ENCODE results near the gene CYTH3.
"Not testable (repeated sequence)": the region's sequence is repeated elsewhere in the genome, so short reads cannot be mapped to it uniquely, and the experiment has no call there.

Gene CYTH3, protein sequence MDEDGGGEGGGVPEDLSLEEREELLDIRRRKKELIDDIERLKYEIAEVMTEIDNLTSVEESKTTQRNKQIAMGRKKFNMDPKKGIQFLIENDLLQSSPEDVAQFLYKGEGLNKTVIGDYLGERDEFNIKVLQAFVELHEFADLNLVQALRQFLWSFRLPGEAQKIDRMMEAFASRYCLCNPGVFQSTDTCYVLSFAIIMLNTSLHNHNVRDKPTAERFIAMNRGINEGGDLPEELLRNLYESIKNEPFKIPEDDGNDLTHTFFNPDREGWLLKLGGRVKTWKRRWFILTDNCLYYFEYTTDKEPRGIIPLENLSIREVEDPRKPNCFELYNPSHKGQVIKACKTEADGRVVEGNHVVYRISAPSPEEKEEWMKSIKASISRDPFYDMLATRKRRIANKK

DNA sequence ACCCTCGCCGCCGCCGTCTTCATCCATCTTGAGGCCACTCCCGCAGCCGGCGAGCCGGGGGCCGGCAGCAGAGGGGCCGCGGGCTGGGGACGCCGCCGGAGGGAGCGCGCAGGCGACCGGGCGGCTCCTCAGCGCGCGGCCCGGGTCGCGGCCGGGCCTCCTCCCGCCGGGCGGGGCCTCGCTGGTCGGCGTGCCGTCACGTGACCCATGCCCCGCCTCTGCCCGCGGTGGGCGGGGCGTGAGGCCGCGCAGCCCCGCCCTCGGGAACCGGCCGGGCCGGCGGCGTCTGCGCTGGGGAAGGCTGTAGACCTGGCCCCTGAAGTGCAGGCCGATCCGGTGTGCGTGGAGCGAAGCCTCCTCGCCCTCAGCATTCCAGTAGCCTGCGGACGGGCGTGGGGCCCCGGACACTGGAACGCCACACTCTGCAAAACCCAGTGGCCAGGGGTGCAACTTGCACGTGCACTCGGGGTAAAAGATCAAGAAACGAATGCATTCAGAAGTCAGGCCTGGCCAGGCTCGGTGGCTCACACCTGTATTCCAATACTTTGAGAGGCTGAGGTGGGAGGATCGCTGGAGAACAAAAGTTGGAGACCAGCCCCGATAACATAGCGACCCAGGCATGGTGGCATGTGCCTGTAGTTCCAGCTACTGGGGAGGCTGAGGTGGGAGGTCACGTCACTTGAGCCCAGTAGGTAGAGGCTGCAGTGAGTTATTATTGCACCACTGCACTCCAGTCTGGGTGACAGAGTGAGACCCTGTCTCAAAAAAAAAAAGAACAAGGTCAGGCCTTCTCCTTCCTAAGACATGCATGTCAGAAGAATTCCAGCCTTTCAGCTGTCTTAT lies at the start of gene CYTH3:
Gene CYTH3, minus strand, starts transcription at position 144 of the 843 bp plus-strand sequence. Its CDS starts 117 bp downstream, at position 27.
- DNase-seq: peak; percentile 67

DNA sequence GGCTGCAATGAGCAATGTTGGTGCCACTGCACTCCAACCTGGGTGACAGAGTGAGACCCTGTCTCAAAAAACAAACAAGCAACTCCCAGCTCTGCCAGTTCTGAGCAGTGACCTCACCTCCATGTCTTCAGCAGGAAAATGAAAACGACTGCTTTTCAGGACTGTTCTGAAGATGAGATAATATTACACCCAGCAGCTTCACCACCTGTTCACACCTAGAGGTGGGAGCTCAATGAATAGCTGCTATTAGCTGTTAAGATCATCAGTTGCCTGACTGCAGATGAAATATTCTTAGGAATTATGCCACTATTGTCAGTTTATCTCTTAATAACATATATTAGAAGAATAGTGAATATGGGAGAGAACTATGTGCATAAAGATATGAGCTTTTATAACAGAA lies 48.4 kb upstream of the CYTH3 start:
- no peak for DNase-seq

DNA sequence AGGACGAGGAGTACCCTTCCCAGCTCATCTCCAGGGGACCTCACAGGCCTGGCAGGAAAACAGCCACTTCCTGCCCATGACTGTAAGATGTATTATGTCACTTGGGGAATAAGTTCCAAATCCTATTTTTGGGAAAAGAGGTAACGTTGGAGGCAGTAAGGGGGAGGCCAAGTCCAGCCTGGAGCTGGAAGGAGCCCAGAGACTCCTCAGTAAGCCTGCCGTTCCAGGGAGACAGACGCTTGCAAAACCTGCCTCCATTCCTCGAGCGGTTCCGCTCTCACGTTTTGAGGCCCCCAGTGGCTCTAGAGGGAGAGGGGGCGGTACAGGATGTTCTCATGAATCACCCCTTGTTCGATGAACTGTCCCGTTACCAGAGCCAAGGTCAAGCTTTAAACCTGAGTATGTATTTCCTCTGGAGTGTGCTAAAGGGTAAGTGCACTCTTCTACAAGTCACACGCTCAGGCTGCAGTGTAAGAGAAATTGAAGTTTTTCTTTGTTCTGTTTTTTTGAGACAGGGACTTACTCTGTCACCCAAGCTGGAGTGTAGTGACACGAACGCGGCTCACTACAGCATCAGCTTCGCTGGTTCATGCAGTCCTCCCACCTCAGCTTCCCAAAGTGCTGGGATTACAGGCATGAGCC lies 45.5 kb upstream of the CYTH3 start:
- DNase-seq: no peak

DNA sequence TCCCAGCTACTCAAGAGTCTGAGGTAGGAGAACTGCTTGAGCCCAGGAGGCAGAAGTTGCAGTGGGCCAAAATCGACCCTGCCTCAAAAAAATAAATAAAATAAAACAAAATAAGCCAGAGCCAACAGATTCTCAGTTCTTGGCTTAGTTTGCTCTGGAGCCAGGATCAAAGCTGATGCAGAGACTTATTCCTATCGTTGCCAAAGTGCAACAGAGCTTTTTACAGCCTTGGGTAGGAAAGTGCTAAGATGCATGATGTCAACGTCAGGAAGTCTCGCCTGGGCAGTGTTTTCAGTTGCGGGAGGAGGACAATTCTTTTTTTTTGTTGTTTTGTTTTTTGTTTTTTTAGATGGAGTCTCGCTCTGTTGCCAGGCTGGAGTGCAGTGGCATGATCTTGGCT lies 43.8 kb upstream of the CYTH3 start:
- DNase-seq: no peak

DNA sequence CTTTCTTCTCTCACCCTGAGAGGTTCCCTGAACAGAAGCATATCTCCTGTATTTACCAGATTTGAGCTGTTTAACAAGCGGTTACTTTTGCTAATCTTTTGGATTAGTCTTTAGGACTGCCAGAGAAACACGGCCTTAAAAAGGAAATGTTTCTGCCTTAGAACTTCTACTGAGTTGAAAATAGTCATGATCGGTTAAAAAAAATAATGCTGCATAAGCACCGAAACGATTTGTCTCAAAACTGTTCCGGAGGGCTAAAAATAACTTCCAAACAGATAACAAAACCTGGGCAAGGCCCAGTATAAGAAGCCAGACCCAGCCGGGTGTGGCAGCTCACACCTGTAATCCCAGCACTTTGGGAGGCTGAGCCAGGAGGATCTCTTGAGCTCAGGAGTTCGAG lies 43.3 kb upstream of the CYTH3 start:
- DNase-seq: no peak

DNA sequence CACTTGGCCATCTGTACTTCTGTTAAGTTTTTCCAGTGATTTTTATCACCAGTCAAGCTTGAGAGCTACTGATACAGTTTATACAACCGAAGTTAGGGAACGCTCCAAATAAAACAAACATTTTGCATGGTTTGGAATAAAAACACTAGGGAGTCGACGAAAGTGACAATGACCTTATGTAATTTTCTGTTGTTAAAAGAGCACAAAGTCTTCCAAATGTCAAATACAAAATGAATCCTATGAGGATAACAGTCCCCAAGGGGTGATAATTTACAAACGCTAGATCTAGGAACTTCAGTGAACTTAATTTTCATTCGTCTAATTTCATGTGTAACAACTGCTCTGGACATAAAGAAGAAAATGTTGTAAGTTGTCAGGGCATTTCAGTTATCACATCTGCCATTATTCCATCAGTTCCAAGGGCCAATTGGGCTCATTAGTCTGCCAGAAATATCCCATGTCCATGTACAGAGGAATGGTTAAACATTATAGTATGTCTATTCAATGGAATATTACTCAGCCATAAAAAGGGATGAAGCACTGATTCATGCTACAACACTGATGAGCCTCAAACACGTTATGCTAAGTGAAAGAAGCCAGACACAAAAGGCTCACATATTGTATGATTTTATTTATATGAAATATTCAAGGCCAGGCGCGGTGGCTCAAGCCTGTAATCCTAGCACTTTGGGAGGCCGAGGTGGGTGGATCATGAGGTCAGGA lies 38.0 kb upstream of the CYTH3 start:
- DNase-seq: no peak

DNA sequence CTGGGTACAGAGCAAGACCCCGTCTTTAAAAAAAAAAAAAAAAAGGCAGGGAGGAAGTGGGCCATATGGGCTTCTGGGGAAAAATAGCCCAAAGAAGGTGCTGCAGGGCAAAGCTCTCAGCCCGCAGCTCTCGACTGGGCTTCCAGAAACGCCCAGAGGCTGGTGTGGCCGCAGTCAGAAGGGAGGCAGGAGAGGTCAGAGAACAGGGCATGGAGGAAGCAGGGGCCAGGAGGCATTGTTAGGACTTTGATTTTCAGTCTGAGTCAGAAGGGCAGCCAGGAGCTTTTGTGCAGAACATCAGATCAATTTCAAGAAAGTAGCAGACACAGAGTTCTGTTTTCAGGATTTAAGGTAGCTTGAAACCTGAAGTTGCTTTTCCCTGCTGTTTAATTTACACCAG lies 35.3 kb upstream of the CYTH3 start:
- no peak for DNase-seq

DNA sequence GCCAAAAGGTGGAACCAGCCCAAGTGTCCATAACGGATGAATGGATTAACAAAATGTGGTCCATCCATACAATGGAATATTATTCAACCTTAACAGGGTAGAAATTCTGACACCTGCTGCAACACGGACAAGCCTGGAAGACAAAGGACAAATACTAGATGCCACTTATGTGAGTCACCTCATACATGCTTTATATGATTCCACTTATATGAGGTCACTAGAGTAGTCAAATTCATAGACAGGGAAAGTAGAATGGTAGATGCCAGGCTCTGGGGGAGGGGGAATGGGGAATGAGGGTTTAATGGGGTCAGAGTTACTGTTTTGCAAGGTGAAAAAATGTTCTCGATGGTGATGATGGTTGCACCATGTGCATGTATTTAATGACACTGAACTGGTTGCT lies 34.0 kb upstream of the CYTH3 start:
- no peak for DNase-seq

DNA sequence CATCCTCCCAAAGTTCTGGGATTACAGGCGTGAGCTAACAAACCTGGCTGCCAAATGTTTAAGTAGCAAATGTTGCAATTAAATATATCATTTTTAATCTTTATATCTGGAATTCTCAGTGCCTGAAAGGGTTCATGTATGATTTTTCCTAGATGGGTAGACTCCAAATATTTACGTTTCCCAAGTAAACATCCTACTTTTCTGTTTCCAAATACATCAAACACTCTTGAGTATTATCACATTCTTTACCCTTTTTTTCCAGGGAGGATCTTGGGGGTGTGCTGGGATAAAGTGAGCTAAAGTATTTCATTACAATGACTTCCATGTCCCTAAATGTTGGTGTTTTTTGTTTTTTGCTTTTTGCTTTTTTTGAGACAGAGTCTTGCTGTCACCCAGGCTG lies 32.9 kb upstream of the CYTH3 start:
- DNase-seq: no peak

DNA sequence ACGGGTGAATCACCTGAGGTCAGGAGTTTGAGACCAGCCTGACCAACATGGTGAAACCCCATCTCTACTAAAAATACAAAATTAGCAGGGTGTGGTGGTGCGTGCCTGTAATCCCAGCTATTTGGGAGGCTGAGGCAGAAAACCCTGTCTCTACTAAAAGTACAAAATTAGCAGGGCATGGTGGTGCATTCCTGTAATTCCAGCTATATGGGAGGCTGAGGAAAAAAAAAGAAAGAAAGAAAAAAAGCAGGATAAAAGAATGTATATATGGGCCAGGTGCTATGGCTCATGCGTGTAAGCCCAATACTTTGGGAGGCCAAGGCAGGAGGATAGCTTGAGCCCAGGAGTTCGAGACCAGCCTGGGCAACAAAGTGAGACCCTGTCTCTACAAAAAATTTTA lies 29.0 kb upstream of the CYTH3 start:
- DNase-seq: not testable (repeated sequence)

DNA sequence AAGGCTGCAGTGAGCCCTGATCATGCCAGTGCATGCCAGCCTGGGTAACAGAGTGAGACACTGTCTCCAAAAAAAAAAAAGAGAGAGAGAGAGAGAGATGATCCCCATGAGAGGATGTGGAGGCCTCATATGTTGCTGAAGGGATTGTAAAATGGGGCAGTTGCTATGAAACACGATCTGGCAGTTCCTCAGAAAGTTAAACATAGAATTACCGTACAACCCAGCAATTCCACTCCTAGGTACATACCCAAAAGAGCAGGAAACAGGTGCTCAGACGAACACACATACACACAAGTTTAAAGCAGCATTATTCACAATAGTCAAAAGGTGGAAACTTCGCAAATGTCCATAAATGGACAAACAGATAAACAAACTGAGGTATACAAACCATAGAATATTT lies 27.4 kb upstream of the CYTH3 start:
- DNase-seq: no peak

DNA sequence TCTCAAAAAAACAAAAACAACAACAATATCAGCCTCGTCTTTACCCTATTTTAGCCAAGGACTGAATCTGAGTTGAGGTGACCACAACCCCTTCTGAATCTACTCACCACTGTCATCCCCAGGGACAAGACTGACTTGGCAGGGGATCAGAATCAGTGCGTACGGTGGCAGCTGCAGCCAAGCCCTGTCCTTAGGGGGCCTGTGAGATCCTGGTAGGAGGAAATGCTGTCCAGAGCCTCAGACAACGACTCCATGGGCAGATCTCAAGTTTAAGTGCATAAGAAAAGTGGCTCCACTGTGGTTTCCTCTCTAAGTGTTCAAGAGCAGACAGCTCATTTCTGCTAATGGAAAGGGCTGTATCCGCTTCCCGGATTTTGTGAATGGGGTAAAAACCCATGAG lies 22.4 kb upstream of the CYTH3 start:
- no peak for DNase-seq

DNA sequence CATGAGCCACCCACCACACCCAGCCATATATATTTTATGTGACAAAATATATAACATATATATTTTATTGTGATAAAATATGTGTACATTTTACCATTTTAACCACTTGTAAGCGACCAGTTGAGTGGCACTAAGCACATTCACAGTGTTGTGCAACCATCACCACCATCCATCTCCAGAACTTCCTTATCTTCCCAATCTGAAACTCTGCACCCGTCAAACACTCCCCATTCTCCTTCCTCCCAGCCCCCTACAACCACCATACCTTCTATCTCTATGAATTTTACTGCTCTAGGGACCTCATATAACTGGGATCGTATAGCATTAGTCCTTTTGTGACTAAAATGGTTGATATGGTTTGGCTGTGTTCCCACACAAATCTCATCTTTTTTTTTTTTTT lies 20.8 kb upstream of the CYTH3 start:
- no peak for DNase-seq

DNA sequence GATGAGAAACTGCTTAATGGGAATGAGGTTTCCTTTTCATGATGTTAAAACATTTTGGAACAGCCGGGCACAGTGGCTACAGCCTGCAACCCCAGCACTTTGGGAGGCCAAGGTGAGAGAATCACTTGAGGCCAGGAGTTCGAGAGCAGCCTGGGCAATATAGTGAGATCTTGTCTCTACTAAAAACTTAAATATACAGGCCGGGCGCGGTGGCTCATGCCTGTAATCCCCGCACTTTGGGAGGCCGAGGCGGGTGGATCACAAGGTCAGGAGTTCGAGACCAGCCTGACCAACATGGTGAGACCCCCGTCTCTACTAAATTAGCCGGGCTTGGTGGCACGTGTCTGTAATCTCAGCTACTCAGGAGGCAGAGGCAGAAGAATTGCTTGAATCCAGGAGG lies 19.5 kb upstream of the CYTH3 start:
- not testable (repeated sequence) for DNase-seq

DNA sequence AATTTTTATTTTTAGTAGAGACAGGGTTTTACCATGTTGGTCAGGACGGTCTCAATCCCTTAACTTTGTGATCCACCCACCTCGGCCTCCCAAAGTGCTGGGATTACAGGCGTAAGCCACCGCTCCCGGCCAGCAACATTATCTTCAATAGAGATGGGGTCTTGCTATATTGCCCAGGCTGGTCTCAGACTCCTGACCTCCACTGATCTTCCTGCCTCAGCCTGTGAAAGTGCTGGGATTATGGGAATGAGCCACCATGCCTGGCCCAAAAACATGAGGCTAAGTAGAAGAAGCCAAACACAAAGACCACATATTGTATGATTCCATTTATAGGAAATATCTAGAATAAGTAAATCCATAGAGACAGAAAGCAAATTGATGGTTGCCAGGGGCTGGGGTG lies 19.1 kb upstream of the CYTH3 start:
- no peak for DNase-seq

DNA sequence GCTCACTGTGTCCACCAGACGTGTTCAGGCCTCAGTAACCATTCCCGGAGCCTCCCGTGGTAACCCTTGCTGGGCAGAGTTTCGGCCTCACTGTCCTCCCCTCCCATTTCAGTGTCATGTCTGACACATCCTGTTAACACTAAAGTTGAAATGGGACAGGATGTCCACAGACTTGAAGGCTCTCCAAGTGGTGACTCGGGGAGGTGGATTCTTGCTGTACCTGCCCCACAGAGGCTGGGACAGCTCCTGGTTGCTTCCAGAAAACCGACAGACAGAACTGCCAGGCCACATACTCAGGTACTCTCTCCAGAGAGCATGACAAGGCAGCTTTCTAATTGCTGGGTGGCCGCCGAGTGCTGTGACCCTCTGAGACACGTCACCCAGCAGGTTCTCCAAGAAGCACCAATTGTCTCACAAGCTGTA lies 17.9 kb upstream of the CYTH3 start:
- no peak for DNase-seq

DNA sequence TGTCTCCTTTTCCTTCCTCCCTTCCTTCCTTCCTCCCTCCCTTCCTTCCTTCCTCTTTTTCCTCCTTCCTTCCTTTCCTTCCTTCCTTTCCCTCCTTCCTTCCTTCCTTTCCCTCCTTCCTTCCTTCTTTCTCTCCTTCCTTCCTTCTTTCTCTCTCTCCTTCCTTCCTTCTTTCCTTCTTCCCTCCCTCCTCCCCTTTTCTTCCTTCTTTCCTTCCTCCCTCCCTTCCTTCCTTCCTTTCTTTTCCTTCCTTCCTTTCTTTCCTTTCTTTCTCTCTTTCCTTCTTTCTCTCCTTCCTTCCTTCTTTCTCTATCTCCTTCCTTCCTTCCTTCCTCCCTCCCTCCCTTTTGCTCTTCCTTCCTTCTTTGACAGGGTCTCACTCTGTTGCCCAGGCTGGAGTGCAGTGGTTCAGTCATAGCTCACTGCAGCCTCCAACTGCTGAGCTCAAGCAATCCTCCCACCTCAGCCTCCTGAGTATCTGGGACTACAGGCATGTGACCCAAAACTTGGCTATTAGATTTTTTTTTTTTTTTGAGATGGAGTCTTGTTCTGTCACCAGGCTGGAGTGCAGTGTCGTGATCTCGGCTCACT lies 15.9 kb upstream of the CYTH3 start:
- DNase-seq: no peak

DNA sequence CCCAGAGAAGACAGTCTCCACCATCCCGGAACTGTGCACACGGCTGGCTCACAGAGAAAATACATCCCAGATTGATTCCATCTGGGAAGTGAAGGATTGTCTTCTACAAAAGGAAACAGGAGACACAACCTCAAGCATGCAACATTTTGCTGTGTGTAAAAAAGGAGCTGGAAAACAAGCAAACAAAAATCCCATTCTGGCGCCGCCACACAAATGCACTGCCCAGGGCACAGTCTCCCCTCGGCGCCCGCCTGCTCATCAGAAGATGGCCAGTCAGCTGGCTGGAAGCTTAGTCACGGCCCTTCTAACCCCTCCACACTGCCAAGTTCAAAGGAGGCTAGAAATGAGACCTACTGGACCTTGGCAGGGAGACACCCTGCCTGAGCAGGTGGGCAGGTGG lies 14.1 kb upstream of the CYTH3 start:
- DNase-seq: no peak

DNA sequence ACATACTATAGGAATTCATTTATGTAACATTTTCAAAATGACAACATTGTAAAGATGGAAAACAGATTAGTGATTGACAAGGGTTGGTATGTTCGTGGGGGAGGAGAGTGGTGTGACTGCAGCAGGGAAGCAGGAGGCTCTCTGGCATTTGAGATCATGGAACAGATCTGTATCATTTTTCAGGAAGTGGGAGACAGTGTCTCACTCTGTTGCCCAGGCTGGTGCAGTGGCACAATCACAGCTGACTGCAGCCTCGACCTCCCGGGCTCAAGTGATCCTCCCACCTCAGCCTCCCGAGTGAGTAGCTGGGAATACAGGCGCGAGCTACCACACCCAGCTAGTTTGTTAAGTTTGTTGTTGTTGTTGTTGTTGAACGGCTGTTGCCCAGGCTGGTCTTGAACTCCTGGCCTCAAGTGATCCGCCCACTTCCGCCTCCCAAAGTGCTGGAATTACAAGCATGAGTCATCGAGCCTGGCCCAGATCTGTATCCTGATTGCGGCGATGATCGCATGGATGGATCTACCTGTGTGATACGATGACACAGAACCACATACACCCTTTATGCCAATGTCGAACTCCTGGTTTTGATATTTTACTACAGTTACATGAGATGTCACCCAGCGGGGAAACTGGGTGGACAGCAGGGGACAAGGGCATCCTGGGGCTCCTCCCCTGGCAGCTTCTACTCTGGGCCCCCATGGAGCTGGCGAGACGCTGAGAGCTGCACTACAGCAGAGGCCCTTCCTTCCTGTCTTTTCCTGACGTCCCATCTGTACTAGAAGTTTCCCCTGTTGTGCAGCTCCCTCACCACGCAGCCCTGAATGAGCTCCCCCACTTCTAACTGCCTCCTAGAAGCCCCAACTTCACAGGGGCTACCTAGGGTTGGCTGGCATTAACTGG lies 12.3 kb upstream of the CYTH3 start:
- DNase-seq: no peak

DNA sequence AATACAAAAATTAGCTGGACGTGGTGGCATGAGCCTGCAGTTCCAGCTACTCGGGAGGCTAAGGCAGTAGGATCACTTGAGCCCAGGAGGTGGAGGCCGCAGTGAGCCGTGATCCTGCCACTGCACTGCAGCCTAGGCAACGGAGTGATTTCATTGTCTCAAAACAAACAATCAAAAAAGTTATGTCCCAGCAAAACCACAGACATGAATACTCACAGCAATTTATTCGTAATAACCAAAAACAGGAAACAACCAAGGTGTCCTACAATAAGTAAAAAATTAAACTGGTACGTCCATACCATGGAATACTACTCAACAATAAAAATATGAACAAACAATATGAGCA lies 11.6 kb upstream of the CYTH3 start:
- no peak for DNase-seq

DNA sequence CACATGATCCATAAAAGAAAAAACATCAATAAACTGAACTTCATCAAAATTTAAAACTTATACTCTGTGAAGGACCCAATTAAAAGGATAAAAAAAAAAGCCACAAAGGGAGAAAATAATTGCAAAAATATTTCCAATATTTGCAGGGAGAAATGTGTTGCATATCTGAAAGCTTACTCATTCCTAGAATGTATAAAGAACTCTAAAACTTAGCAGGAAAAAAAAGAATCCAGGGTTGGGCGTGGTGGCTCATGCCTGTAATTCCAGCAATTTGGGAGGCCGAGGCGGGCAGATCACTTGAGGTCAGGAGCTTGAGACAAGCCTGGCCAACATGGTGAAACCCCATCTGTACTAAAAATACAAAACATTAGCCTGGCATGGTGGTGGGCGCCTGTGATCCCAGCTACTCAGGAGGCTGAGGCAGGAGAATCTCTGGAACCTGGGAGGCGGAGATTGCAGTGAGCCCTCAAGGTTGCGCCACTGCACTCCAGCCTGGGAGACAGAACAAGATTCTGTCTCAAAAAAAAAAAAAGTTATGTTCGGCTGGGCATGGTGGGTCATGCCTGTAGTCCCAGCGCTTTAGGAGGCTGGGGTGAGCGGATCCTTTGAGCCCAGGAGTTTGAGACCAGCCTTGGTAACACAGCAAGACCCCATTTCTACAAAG lies 11.1 kb upstream of the CYTH3 start:
- not testable (repeated sequence) for DNase-seq

Data from activated CD4-positive, alpha-beta T cell treated with anti-CD3 and anti-CD28 coated beads for 1 hour (primary cell).